GM12874 (cell line): ENCODE measurements around the gene KRTAP15-1.

Experiments
- CTCF ChIP-seq: IDR thresholded peaks from 2 replicates; pipeline ENCODE4 v1.5.1; 2011; ENCODE audit warnings: low read depth, mild to moderate bottlenecking, control low read depth, low read length, moderate library complexity; ENCODE audit not compliant: insufficient read depth

KRTAP15-1 gene

GRCh38 chr21:30430170-30430655, 9.9 kb upstream of the KRTAP15-1 start, which contains the start of gene KRTAP13-4:
Gene KRTAP13-4 (plus strand): TSS chr21:30430220. CDS start chr21:30430276, 56 bp downstream.
- TF ChIP-seq CTCF, result no peak

- TF ChIP-seq CTCF, result peak; percentile 45; the same call in 1 of the 2 replicates
These were observed 5.9 kb upstream of the KRTAP15-1 start for GRCh38 chr21:30434033-30434631.

GRCh38 chr21:30437010-30437565, 3.0 kb upstream of the KRTAP15-1 start:
- no peak for TF ChIP-seq CTCF

- TF ChIP-seq CTCF, result no peak
These were observed 3.2 kb downstream of the KRTAP15-1 start for GRCh38 chr21:30443226-30443625.

GRCh38 chr21:30444204-30444603, 4.1 kb downstream of the KRTAP15-1 start:
- TF ChIP-seq CTCF, result no peak

- no peak for TF ChIP-seq CTCF
These were observed 7.0 kb downstream of the KRTAP15-1 start for GRCh38 chr21:30447056-30447455.

GRCh38 chr21:30448514-30448913, 8.4 kb downstream of the KRTAP15-1 start:
- TF ChIP-seq CTCF, result no peak
